HL-60 (cell line): ENCODE measurements around the gene DPP10.

Experiments
- DNase-seq, 2 experiments: peaks; one replicate each; pipeline ENCODE4 v3.0.0-alpha.2; 2010 to 2020; ENCODE audit warnings: low read depth in 1 of 2, low spot score in 1 of 2
- H3K27ac ChIP-seq: fragments of 250-450 bp; sonication (Bioruptor Pico); replicated peaks from 2 replicates; pipeline ENCODE4 v1.5.1; 2020; ENCODE audit warnings: mild to moderate bottlenecking, moderate library complexity
- H3K27me3 ChIP-seq: fragments of 250-450 bp; sonication (Bioruptor Pico); 2 replicates; pipeline ENCODE4 v1.5.1; 2021; ENCODE audit warnings: mild to moderate bottlenecking, moderate library complexity; ENCODE audit not compliant: insufficient read depth, poor library complexity, severe bottlenecking
- H3K4me3 ChIP-seq: replicated peaks from 2 replicates; pipeline ENCODE4 v1.5.1; 2011; ENCODE audit warnings: mild to moderate bottlenecking, control low read depth, low read length; ENCODE audit not compliant: insufficient read depth
- CTCF ChIP-seq: IDR thresholded peaks from one replicate; pipeline ENCODE4 v1.5.1; 2011; ENCODE audit warnings: low read length, control low read depth, inconsistent platforms; ENCODE audit not compliant: insufficient read depth
- GABPA ChIP-seq: IDR thresholded peaks from 2 replicates; pipeline ENCODE4 v1.6.1; 2012; ENCODE audit warnings: low read depth
- POLR2AphosphoS5 ChIP-seq: IDR thresholded peaks from 2 replicates; pipeline ENCODE4 v1.6.1; 2012; ENCODE audit warnings: low read depth
- SPI1 ChIP-seq: IDR thresholded peaks from 2 replicates; pipeline ENCODE4 v1.6.1; 2012; ENCODE audit warnings: low read depth, mild to moderate bottlenecking, borderline replicate concordance
- TF ChIP-seq, protein P1 (sequence below): IDR thresholded peaks from 2 replicates; pipeline ENCODE4 v1.6.1; 2012; ENCODE audit warnings: low read depth; ENCODE audit not compliant: insufficient replicate concordance

The DPP10 gene

DNA sequence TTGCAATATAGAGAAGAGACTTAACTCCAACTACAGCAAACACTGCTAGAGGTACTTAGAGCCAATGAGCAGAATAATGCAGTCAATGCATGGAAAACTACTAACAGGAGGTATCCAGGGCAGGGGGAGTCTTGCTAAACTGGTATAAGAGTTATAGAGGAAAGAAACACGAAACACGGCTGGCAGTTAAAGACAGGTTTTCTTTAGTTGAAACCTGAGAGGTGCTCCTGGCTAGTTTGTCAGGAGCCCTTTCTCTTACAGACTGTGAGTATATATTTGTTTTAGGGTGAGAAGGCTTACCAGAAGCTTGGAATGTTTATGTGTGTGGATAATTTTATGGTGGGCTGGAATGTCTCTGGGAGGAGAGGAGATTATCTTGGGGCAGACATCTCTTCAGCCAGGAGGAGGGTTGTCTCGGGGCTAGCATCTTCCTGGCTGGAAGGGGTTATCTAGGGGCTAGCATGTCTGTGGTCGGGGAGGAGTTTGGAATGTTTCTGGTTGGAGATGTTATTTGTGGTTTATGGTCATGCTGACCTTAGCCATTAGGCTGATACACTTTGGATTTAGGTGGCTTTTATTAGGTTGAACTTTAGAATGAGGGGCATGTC lies 1048.8 kb downstream of the DPP10 start:
- no peak overlapping the region for H3K4me3 ChIP-seq
- no peak for DNase-seq
- TF ChIP-seq POLR2AphosphoS5 (no peak), CTCF (no peak), GABPA (no peak), SPI1 (no peak)
- TF ChIP-seq, protein P1, sequence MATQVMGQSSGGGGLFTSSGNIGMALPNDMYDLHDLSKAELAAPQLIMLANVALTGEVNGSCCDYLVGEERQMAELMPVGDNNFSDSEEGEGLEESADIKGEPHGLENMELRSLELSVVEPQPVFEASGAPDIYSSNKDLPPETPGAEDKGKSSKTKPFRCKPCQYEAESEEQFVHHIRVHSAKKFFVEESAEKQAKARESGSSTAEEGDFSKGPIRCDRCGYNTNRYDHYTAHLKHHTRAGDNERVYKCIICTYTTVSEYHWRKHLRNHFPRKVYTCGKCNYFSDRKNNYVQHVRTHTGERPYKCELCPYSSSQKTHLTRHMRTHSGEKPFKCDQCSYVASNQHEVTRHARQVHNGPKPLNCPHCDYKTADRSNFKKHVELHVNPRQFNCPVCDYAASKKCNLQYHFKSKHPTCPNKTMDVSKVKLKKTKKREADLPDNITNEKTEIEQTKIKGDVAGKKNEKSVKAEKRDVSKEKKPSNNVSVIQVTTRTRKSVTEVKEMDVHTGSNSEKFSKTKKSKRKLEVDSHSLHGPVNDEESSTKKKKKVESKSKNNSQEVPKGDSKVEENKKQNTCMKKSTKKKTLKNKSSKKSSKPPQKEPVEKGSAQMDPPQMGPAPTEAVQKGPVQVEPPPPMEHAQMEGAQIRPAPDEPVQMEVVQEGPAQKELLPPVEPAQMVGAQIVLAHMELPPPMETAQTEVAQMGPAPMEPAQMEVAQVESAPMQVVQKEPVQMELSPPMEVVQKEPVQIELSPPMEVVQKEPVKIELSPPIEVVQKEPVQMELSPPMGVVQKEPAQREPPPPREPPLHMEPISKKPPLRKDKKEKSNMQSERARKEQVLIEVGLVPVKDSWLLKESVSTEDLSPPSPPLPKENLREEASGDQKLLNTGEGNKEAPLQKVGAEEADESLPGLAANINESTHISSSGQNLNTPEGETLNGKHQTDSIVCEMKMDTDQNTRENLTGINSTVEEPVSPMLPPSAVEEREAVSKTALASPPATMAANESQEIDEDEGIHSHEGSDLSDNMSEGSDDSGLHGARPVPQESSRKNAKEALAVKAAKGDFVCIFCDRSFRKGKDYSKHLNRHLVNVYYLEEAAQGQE, result no peak
- H3K27ac ChIP-seq, result no peak overlapping the region
- H3K27me3 ChIP-seq, result no peaks in the 10 kb centered on the region

DNA sequence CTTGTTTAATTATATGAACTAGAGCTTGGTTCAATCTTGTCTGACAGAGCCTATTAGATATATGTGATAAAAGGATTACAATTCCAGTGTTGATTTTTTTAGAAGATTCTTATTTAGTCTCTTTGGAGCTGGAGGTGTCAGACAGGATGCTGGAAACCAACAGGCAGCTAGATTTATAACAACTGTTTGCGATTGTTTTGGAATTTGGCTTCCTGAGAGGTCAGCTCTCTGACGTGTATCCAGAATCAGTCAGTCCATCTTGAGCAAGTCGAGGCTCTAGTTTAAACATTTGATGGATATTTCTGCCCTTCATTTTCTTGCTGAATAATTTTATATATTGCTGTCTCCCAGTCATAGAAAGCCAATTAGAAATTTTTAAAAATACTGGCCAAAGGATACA lies 1062.9 kb downstream of the DPP10 start:
- DNase-seq, result no peak
- TF ChIP-seq POLR2AphosphoS5, result no peak
- TF ChIP-seq, protein P1, result no peak
- no peak for TF ChIP-seq GABPA
- TF ChIP-seq CTCF, result no peak
- no peak for TF ChIP-seq SPI1
- no peak overlapping the region for H3K4me3 ChIP-seq

GRCh38 chr2:115520727-115521126 lies 1078.3 kb downstream of the DPP10 start:
- Histone ChIP-seq H3K27me3 (no peaks in the 10 kb centered on the region), H3K4me3 (no peak overlapping the region), H3K27ac (no peak overlapping the region)
- no peak for TF ChIP-seq SPI1
- TF ChIP-seq, protein P1, result no peak
- no peak for DNase-seq

More for the DNA sequence above, 1062.9 kb downstream of the DPP10 start:
- H3K27me3 ChIP-seq, result no peaks in the 10 kb centered on the region
- H3K27ac ChIP-seq, result no peak overlapping the region

DNA sequence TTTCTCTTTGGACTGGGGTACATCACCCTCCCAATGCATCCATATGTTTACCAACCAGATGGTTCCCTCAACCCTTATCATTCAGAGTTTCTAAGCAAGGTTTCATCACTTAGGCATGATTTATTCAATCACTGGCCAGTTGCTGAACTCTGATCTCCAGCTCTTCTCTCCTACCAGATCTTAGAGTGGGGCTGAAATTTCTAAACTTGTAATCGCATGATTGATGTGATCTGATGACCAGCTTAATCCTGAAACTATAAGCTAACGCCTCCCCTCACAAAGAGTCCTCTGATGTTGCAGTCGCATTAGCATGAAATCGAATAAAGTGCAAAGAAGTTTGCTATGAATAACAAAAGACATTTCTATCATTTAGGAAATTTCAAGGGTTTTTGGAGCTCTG lies 1082.0 kb downstream of the DPP10 start:
- no peaks in the 10 kb centered on the region for H3K27me3 ChIP-seq
- no peak for TF ChIP-seq CTCF
- TF ChIP-seq POLR2AphosphoS5, result no peak
- no peak for TF ChIP-seq SPI1
- H3K4me3 ChIP-seq, result no peak overlapping the region
- H3K27ac ChIP-seq, result no peak overlapping the region
- DNase-seq, result no peak
